Peyer's patch (tissue), 4 donors: ENCODE data around the gene IMPG2. TPM values are rescaled to one million over a fixed set of nuclear protein-coding genes. Genes with fewer than 3 reads are reported as not detected.

ENCODE experiments used
- DNase-seq, 3 donors: peaks; one replicate each; pipeline ENCODE4 v3.0.0-alpha.2; 2017 to 2019
- H3K27ac ChIP-seq, 4 donors: fragments of 200-600 bp; sonication (generic); one replicate each; pipeline ENCODE4 v1.5.1; 2016 to 2019
- H3K27me3 ChIP-seq, 2 donors: fragments of 200-600 bp; sonication (generic); one replicate each; pipeline ENCODE4 v1.5.1; 2019
- H3K36me3 ChIP-seq, 3 donors: fragments of 200-600 bp; sonication (generic); one replicate each; pipeline ENCODE4 v1.5.1; 2016 to 2019
- H3K4me1 ChIP-seq, 4 donors: fragments of 200-600 bp; sonication (generic); one replicate each; pipeline ENCODE4 v1.5.1; 2016 to 2019
- H3K4me3 ChIP-seq, 4 donors: fragments of 200-600 bp; sonication (generic); 1 replicate in 3 of 4; 2 replicates in 1 of 4; pipeline ENCODE4 v1.5.1; 2016 to 2019; ENCODE audit warnings: mild to moderate bottlenecking in 1 of 4
- H3K9me3 ChIP-seq, 4 donors: fragments of 200-600 bp; sonication (generic); one replicate each; pipeline ENCODE4 v1.5.1; 2016 to 2019; ENCODE audit warnings: mild to moderate bottlenecking in 1 of 4
- POLR2A ChIP-seq, 2 donors: fragments of 450-650 bp; IDR thresholded peaks; one replicate each; pipeline ENCODE4 v1.5.1; 2017; ENCODE audit warnings: antibody characterized with exemption in 2 of 2, mild to moderate bottlenecking in 2 of 2, moderate library complexity in 2 of 2
- total RNA-seq, 4 donors: library from RNA; depleted of rRNA; stranded (reverse); fragments of >200 nt; gene quantifications; one replicate each; pipeline ENCODE4 v1.1.0, GENCODE V29; 2016
- TF ChIP-seq, protein P1 (sequence below), 6 experiments: fragments of 450-650 bp in 4 of 6; fragments of 200-600 bp in 2 of 6; sonication (generic) in 1 of 6; IDR thresholded peaks; one replicate each; pipeline ENCODE4 v1.5.1; 2017 to 2019; ENCODE audit warnings: antibody characterized with exemption in 6 of 6, mild to moderate bottlenecking in 3 of 6, moderate library complexity in 1 of 6

IMPG2 gene
- total RNA-seq, 4 donors from 2014 or later: 0.27 to 0.83 (median 0.36) TPM

GRCh38 chr3:101256511-101256910 lies 63.9 kb downstream of the IMPG2 start:
- Histone ChIP-seq H3K9me3 (no peaks in the 10 kb centered on the region), H3K36me3 (no peaks in the 10 kb centered on the region), H3K4me1 (no peaks in the 10 kb centered on the region), H3K27ac (no peak overlapping the region), H3K4me3 (no peak overlapping the region), H3K27me3 (no peaks in the 10 kb centered on the region)
- DNase-seq: no peak
- TF ChIP-seq, protein P1, sequence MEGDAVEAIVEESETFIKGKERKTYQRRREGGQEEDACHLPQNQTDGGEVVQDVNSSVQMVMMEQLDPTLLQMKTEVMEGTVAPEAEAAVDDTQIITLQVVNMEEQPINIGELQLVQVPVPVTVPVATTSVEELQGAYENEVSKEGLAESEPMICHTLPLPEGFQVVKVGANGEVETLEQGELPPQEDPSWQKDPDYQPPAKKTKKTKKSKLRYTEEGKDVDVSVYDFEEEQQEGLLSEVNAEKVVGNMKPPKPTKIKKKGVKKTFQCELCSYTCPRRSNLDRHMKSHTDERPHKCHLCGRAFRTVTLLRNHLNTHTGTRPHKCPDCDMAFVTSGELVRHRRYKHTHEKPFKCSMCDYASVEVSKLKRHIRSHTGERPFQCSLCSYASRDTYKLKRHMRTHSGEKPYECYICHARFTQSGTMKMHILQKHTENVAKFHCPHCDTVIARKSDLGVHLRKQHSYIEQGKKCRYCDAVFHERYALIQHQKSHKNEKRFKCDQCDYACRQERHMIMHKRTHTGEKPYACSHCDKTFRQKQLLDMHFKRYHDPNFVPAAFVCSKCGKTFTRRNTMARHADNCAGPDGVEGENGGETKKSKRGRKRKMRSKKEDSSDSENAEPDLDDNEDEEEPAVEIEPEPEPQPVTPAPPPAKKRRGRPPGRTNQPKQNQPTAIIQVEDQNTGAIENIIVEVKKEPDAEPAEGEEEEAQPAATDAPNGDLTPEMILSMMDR (IDR thresholded peaks at IDR 0.05): no peak
- TF ChIP-seq POLR2A (IDR thresholded peaks at IDR 0.05): no peak

DNA sequence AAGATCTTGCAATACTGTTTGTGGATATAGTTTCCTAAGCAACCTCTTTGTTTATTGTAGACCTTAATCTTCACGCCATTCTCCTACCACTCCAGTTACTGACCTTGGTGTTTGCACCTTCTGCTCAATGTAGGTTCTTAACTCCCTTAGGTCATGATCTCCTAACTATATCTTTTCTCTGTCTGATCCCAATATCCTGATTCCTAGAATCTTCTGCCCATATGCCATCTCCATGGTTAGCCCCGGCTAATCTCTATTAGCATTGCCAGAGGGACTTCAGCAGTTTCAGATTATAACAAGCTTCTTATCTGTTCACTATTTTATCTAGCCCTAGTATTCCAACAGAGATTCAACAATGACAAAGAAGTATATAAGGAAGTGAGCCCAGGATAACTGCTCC lies 64.9 kb downstream of the IMPG2 start:
- no peak for TF ChIP-seq POLR2A (IDR thresholded peaks at IDR 0.05)
- TF ChIP-seq, protein P1 (IDR thresholded peaks at IDR 0.05): no peak
- Histone ChIP-seq H3K4me3 (no peak overlapping the region), H3K27ac (no peak overlapping the region), H3K36me3 (no peaks in the 10 kb centered on the region), H3K27me3 (no peaks in the 10 kb centered on the region), H3K4me1 (no peaks in the 10 kb centered on the region), H3K9me3 (no peaks in the 10 kb centered on the region)
- DNase-seq: no peak

- Histone ChIP-seq H3K27ac (no peak overlapping the region), H3K9me3 (no peaks in the 10 kb centered on the region), H3K27me3 (no peaks in the 10 kb centered on the region), H3K4me3 (no peak overlapping the region), H3K36me3 (no peaks in the 10 kb centered on the region), H3K4me1 (no peaks in the 10 kb centered on the region)
- no peak for DNase-seq
- TF ChIP-seq, protein P1 (IDR thresholded peaks at IDR 0.05): no peak
- TF ChIP-seq POLR2A (IDR thresholded peaks at IDR 0.05): no peak
These were observed 67.0 kb downstream of the IMPG2 start for GRCh38 chr3:101253396-101253795.

DNA sequence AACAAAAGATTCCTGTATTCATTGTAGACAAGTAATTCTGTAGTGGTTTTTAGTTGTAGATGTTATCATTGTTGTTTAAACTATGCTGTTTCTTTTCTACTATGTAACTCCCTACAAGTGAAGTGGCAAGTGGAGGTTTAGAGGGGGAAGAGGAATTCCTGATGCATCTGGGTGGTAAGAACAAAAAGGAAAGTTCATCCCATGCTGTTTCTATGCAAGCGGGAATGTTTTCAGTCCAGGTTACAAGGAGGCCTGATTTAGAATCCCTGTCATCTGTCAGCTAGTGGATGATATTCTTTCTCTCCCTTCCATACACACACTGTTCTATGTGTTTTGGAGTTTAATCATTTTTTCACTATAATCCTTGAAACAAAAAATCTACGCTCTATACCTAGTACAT lies 67.4 kb downstream of the IMPG2 start:
- Histone ChIP-seq H3K4me1 (no peaks in the 10 kb centered on the region), H3K27ac (no peak overlapping the region), H3K4me3 (no peak overlapping the region), H3K27me3 (no peaks in the 10 kb centered on the region), H3K9me3 (no peaks in the 10 kb centered on the region), H3K36me3 (no peaks in the 10 kb centered on the region)
- DNase-seq: no peak
- TF ChIP-seq POLR2A (IDR thresholded peaks at IDR 0.05): no peak
- TF ChIP-seq, protein P1 (IDR thresholded peaks at IDR 0.05): no peak

DNA sequence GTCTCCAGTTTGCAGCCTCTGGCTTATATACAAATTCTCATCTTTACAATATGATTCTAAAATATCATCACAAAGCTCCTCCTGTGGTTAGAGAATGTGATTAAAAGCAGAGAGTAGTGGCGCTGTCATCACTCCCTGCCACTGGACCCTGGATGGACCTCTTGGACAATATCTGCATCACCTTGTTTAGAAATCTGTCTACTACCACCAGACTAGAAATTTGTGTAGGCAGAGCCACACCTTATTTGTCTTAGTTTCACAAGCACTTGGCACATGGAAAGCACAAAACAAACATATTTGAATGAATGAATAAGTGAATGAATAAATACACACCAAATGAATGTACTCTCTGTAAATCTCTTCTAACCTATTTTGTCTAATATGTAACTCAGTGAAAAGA lies 68.1 kb downstream of the IMPG2 start:
- TF ChIP-seq, protein P1 (IDR thresholded peaks at IDR 0.05): no peak
- no peak for TF ChIP-seq POLR2A (IDR thresholded peaks at IDR 0.05)
- Histone ChIP-seq H3K4me1 (no peaks in the 10 kb centered on the region), H3K4me3 (no peak overlapping the region), H3K36me3 (no peaks in the 10 kb centered on the region), H3K27ac (no peak overlapping the region), H3K9me3 (no peaks in the 10 kb centered on the region), H3K27me3 (no peaks in the 10 kb centered on the region)
- DNase-seq: no peak

- DNase-seq: no peak
- H3K36me3 ChIP-seq: no peaks in the 10 kb centered on the region
- H3K27me3 ChIP-seq: no peaks in the 10 kb centered on the region
- H3K4me1 ChIP-seq: no peaks in the 10 kb centered on the region
- TF ChIP-seq, protein P1 (IDR thresholded peaks at IDR 0.05): no peak
- TF ChIP-seq POLR2A (IDR thresholded peaks at IDR 0.05): no peak
- no peak overlapping the region for H3K27ac ChIP-seq
- H3K9me3 ChIP-seq: no peaks in the 10 kb centered on the region
- no peak overlapping the region for H3K4me3 ChIP-seq
These were observed 68.9 kb downstream of the IMPG2 start for GRCh38 chr3:101251441-101251840.
